Measurements from ENCODE around the gene HMG20A. TPM values are rescaled to one million over a fixed set of nuclear protein-coding genes. Genes with fewer than 3 reads are reported as not detected.

HMG20A gene
- total RNA-seq, 6 experiments from 2014 or later, result 14.6 to 21.1 (median 19.5) TPM

DNA sequence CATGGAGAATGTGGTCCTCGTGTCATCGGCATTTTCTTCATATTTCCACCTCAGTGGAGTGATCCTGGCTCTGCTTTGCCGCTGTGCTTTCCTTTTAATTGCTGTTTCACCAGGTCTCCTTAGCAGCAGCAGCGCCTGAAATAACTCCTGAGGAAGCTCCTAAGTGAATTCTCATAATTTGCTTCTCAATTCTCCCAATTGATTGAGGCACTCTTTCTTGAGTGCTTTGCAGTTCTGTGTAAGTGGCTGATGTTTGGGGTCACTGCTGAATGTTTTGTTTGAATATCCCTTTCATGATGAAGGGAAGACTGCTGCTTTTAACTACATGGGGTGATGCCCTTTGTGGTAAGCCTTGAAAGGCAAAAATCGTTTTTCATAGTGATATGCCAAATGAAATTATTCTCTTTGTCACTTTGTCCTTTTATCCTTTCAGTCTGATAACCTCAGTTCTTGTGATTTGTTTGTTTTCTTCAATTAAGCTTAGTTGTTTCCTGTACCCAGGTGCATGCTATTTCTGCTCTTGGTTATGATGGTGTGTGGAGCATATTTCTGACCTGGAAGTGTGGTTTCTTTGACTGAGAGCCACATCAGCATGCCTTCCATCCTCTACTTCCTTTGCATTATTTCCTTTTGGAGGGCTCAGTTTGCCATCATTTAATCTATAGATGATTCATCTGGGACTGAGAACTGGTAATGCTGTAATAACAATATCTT is 36.7 kb downstream of the HMG20A start:
- intact Hi-C loops (cut with DNase I), result no loop called here
- Histone ChIP-seq H3K27me3 (no peaks in the 10 kb centered on the region), H3K4me3 (no peak overlapping the region), H3K9me3 (no peaks in the 10 kb centered on the region), H3K27ac (no peak overlapping the region), H3K36me3 (peaks cover 0 to 14% (median 4%) of the 10 kb centered on the region in 4 donors), H3K4me1 (no peaks in the 10 kb centered on the region)
- WGBS (ENCODE audit: insufficient coverage, low coverage, low lambda C conversion rate, missing lambda C conversion rate), result 69% methylated on average over 5 of the region's 5 CpGs
- DNase-seq (no peak), ATAC-seq (no peak)
- TF ChIP-seq POLR2A (IDR thresholded peaks at IDR 0.05), result no peak
- TF ChIP-seq, protein P1, sequence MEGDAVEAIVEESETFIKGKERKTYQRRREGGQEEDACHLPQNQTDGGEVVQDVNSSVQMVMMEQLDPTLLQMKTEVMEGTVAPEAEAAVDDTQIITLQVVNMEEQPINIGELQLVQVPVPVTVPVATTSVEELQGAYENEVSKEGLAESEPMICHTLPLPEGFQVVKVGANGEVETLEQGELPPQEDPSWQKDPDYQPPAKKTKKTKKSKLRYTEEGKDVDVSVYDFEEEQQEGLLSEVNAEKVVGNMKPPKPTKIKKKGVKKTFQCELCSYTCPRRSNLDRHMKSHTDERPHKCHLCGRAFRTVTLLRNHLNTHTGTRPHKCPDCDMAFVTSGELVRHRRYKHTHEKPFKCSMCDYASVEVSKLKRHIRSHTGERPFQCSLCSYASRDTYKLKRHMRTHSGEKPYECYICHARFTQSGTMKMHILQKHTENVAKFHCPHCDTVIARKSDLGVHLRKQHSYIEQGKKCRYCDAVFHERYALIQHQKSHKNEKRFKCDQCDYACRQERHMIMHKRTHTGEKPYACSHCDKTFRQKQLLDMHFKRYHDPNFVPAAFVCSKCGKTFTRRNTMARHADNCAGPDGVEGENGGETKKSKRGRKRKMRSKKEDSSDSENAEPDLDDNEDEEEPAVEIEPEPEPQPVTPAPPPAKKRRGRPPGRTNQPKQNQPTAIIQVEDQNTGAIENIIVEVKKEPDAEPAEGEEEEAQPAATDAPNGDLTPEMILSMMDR (IDR thresholded peaks at IDR 0.05), result no peak

DNA sequence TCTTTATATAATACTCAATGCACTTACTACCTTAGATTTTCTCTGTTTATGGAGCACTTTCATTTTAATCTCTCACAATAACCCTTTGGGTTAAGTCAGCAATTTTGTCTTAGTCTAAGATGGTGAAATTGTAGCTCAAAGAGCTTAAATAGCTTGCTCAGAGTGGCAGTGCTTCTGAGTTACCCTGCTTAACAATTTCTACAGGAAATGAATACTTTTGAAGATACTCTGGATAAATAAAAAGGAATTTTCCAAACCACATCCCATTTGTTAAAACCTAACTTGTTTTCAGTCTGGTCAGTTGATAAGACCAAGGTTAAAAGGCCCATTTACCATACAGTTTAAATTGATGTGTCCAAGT is 37.2 kb downstream of the HMG20A start:
- Histone ChIP-seq H3K27ac (no peak overlapping the region), H3K4me3 (no peak overlapping the region), H3K27me3 (no peaks in the 10 kb centered on the region), H3K36me3 (peaks cover 0 to 14% (median 4%) of the 10 kb centered on the region in 4 donors), H3K4me1 (no peaks in the 10 kb centered on the region), H3K9me3 (no peaks in the 10 kb centered on the region)
- intact Hi-C loops (cut with DNase I), result no loop called here
- no peak for DNase-seq
- TF ChIP-seq, protein P1 (IDR thresholded peaks at IDR 0.05), result no peak
- no peak for TF ChIP-seq POLR2A (IDR thresholded peaks at IDR 0.05)
- no peak for ATAC-seq

DNA sequence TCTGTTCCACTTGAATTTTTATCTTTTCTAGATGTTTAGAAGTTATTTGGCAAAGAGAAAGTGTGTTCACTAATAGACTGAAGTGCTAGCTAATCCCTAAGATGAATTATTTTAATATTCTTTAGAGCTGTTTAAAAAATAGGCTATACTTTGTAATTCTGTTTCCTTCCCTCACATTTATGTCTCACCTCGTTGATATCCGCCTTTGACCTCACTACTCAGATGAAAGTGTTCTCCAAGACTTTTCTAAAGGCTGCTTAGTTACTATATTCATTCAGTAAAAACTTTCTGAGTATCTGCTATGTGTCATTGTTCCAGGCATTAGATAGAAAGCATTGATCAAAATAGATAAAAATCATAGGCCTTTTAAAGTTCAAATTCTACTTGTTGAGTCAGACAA is 38.3 kb downstream of the HMG20A start:
- Histone ChIP-seq H3K36me3 (peaks cover 0 to 14% (median 4%) of the 10 kb centered on the region in 4 donors), H3K4me3 (no peak overlapping the region), H3K27me3 (no peaks in the 10 kb centered on the region), H3K9me3 (no peaks in the 10 kb centered on the region), H3K27ac (no peak overlapping the region), H3K4me1 (no peaks in the 10 kb centered on the region)
- no peak for DNase-seq
- intact Hi-C loops (cut with DNase I), result no loop called here
- TF ChIP-seq POLR2A (IDR thresholded peaks at IDR 0.05), result no peak
- TF ChIP-seq, protein P1 (IDR thresholded peaks at IDR 0.05), result no peak
- WGBS (ENCODE audit: insufficient coverage, low coverage, low lambda C conversion rate, missing lambda C conversion rate), result 95% methylated on average over 2 of the region's 2 CpGs
- no peak for ATAC-seq

DNA sequence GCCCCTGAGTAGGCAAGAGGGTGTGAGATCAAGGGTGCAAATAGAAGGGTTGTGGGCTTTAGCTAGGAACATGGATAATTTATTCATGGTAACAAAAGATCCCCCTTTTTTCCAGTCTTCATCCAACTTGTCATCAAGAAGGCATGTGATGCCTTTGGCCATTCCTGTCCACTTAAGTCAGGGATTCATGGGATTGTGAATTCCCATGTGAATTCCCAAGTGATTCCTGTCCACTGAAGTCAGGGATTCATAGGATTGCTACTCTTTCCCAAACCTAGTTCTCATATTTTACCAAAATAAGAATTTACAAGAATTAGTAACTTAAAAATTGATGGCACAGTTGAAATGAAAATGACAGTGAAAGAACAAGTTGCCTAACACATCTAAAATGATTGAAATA is 40.8 kb downstream of the HMG20A start:
- Histone ChIP-seq H3K27ac (no peak overlapping the region), H3K36me3 (peaks cover 0 to 31% (median 9%) of the 10 kb centered on the region in 4 donors), H3K4me1 (no peaks in the 10 kb centered on the region), H3K27me3 (no peaks in the 10 kb centered on the region), H3K9me3 (no peaks in the 10 kb centered on the region), H3K4me3 (no peak overlapping the region)
- ATAC-seq (no peak), DNase-seq (no peak)
- intact Hi-C loops (cut with DNase I), result no loop called here
- TF ChIP-seq POLR2A (IDR thresholded peaks at IDR 0.05), result no peak
- TF ChIP-seq, protein P1 (IDR thresholded peaks at IDR 0.05), result no peak
